ENCODE results near the gene FAM171A2. TPM values are rescaled to one million over a fixed set of nuclear protein-coding genes. Genes with fewer than 3 reads are reported as not detected.
"Not testable (repeated sequence)": the region's sequence is repeated elsewhere in the genome, so short reads cannot be mapped to it uniquely, and the experiment has no call there.

The FAM171A2 gene
- total and polyA plus RNA-seq, 4 donors = 0.08 to 1.1 (median 0.18) TPM; not detected in 1

DNA sequence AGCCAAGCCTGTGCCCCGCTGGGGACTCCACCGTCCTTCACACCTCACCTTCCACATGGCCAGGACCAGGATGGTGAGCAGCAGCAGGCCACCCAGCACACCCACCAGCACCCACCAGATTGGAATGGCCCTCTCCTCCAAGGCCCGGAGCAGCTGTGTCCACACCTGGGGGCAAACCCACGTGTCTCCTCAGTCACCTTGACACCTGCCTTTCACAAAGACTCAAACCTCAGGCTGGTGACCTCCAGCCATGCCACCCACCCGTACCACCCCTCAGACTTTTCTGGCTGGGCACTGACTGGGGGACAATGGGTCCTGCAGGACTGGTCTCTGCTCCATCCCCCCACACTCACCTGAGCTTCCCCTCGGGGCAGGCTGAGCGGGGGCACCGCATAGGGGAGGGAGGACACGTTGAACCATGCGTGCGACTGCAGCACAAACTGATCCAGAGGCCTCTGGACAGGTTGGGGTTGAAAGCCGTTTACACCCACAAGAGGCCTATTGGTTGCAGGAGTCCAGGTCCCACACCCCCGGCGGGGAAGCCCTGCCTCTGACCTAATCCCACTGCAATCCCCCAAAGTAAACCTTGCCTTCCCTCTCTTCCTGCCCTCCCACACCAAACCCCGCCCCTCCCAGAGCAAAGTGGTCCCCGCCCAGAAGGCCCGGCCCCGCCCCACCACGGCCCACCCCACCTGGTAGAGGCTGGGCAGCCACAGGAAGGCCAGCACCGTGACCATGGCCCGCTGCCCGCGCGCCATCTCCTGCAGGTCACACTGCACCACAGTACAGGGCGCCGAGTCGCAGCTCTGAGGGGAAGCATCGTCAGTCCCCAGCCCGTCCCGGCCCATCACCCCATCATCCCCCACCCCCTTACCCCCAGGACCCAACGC, 10.9 kb upstream of the FAM171A2 start:
- H3K27ac ChIP-seq (ENCODE audit: low read depth in 1 of 2, low read length in 2 of 2) = no peak overlapping the region
- no peak overlapping the region for H3K4me3 ChIP-seq (ENCODE audit: low read depth in 1 of 3, low read length in 3 of 3)
- H3K27me3 ChIP-seq (ENCODE audit: control insufficient read depth in 4 of 4, insufficient read depth in 4 of 4, low read length in 3 of 4) = no peaks in the 10 kb centered on the region
- no peak for DNase-seq (ENCODE audit: low spot score)
- WGBS = 29% methylated on average over 31 of the region's 31 CpGs
- no peak overlapping the region for H3K9ac ChIP-seq (ENCODE audit: low read depth in 1 of 2, low read length in 2 of 2)
- TF ChIP-seq EGR1 (IDR thresholded peaks at IDR 0.05; ENCODE audit: low read depth in 2 of 2) = no peak
- TF ChIP-seq GABPA (IDR thresholded peaks at IDR 0.05 in 1 of 2, conservative IDR thresholded peaks at IDR 0.05 in 1 of 2) = no peak
- no peak for TF ChIP-seq RAD21 (IDR thresholded peaks at IDR 0.05)
- TF ChIP-seq, protein P1, sequence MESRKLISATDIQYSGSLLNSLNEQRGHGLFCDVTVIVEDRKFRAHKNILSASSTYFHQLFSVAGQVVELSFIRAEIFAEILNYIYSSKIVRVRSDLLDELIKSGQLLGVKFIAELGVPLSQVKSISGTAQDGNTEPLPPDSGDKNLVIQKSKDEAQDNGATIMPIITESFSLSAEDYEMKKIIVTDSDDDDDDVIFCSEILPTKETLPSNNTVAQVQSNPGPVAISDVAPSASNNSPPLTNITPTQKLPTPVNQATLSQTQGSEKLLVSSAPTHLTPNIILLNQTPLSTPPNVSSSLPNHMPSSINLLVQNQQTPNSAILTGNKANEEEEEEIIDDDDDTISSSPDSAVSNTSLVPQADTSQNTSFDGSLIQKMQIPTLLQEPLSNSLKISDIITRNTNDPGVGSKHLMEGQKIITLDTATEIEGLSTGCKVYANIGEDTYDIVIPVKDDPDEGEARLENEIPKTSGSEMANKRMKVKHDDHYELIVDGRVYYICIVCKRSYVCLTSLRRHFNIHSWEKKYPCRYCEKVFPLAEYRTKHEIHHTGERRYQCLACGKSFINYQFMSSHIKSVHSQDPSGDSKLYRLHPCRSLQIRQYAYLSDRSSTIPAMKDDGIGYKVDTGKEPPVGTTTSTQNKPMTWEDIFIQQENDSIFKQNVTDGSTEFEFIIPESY (IDR thresholded peaks at IDR 0.05) = no peak
- TF ChIP-seq TAF1 (conservative IDR thresholded peaks at IDR 0.05) = no peak
- TF ChIP-seq, protein P2, sequence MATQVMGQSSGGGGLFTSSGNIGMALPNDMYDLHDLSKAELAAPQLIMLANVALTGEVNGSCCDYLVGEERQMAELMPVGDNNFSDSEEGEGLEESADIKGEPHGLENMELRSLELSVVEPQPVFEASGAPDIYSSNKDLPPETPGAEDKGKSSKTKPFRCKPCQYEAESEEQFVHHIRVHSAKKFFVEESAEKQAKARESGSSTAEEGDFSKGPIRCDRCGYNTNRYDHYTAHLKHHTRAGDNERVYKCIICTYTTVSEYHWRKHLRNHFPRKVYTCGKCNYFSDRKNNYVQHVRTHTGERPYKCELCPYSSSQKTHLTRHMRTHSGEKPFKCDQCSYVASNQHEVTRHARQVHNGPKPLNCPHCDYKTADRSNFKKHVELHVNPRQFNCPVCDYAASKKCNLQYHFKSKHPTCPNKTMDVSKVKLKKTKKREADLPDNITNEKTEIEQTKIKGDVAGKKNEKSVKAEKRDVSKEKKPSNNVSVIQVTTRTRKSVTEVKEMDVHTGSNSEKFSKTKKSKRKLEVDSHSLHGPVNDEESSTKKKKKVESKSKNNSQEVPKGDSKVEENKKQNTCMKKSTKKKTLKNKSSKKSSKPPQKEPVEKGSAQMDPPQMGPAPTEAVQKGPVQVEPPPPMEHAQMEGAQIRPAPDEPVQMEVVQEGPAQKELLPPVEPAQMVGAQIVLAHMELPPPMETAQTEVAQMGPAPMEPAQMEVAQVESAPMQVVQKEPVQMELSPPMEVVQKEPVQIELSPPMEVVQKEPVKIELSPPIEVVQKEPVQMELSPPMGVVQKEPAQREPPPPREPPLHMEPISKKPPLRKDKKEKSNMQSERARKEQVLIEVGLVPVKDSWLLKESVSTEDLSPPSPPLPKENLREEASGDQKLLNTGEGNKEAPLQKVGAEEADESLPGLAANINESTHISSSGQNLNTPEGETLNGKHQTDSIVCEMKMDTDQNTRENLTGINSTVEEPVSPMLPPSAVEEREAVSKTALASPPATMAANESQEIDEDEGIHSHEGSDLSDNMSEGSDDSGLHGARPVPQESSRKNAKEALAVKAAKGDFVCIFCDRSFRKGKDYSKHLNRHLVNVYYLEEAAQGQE (IDR thresholded peaks at IDR 0.05) = no peak
- TF ChIP-seq FOXA2 (IDR thresholded peaks at IDR 0.05) = no peak
- H3K9me3 ChIP-seq (ENCODE audit: control insufficient read depth in 4 of 4, low read length in 3 of 4) = no peaks in the 10 kb centered on the region
- no peaks in the 10 kb centered on the region for H3K36me3 ChIP-seq (ENCODE audit: control insufficient read depth in 4 of 4, insufficient read depth in 3 of 4, low read depth in 1 of 4, low read length in 3 of 4)
- H3K4me1 ChIP-seq (ENCODE audit: control insufficient read depth in 4 of 4, insufficient read depth in 4 of 4, low read length in 3 of 4) = no peaks in the 10 kb centered on the region

DNA sequence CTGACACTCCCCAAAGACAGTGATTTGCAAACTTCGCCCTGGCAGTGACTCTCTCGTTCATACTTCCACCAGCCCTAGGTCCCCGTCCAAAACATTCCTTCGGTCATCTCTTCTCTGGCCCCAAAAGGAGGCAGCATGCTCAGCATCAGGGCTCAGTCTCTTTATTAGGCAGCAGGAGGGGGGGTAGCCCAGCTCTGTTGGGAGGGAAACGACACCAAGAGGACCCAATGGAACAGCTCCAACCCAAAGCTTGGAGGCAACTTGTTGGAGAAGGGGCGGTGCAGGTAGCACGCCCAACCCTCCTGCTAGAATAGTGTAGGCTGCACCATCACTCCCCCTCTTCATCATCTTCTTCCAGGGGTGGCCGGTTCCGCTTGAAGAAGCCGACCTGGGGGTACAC, 8.4 kb upstream of the FAM171A2 start:
- Histone ChIP-seq H3K36me3 (ENCODE audit: control insufficient read depth in 4 of 4, insufficient read depth in 3 of 4, low read depth in 1 of 4, low read length in 3 of 4) (no peaks in the 10 kb centered on the region), H3K9ac (ENCODE audit: low read depth in 1 of 2, low read length in 2 of 2) (no peak overlapping the region), H3K4me3 (ENCODE audit: low read depth in 1 of 3, low read length in 3 of 3) (no peak overlapping the region), H3K27me3 (ENCODE audit: control insufficient read depth in 4 of 4, insufficient read depth in 4 of 4, low read length in 3 of 4) (no peaks in the 10 kb centered on the region), H3K9me3 (ENCODE audit: control insufficient read depth in 4 of 4, low read length in 3 of 4) (no peaks in the 10 kb centered on the region), H3K4me1 (ENCODE audit: control insufficient read depth in 4 of 4, insufficient read depth in 4 of 4, low read length in 3 of 4) (no peaks in the 10 kb centered on the region), H3K27ac (ENCODE audit: low read depth in 1 of 2, low read length in 2 of 2) (no peak overlapping the region)
- 77% methylated on average over 10 of the region's 10 CpGs for WGBS
- no peak for TF ChIP-seq EGR1 (IDR thresholded peaks at IDR 0.05; ENCODE audit: low read depth in 2 of 2)
- no peak for DNase-seq (ENCODE audit: low spot score)

DNA sequence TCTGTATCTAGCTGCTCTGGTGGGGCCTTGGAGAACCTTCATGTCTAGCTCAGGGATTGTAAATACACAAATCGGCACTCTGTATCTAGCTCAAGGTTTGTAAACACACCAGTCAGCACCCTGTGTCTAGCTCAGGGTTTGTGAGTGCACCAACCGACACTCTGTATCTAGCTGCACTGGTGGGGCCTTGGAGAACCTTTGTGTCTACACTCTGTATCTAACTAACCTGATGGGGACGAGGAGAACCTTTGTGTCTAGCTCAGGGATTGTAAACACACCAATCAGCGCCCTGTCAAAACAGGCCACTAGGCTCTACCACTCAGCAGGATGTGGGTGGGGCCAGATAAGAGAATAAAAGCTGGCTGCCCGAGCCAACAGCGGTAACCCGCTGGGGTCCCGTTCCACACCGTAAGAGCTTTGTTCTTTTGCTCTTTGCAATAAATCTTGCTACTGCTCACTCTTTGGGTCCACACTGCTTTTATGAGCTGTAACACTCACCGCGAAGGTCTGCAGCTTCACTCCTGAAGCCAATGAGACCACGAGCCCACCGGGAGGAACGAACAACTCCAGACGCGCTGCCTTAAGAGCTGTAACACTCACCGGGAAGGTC, 5.9 kb upstream of the FAM171A2 start:
- not testable (repeated sequence) for H3K27ac ChIP-seq (ENCODE audit: low read depth in 1 of 2, low read length in 2 of 2); H3K9ac ChIP-seq (ENCODE audit: low read depth in 1 of 2, low read length in 2 of 2); DNase-seq (ENCODE audit: low spot score); H3K36me3 ChIP-seq (ENCODE audit: control insufficient read depth in 4 of 4, insufficient read depth in 3 of 4, low read depth in 1 of 4, low read length in 3 of 4); H3K9me3 ChIP-seq (ENCODE audit: control insufficient read depth in 4 of 4, low read length in 3 of 4); H3K4me1 ChIP-seq (ENCODE audit: control insufficient read depth in 4 of 4, insufficient read depth in 4 of 4, low read length in 3 of 4); H3K27me3 ChIP-seq (ENCODE audit: control insufficient read depth in 4 of 4, insufficient read depth in 4 of 4, low read length in 3 of 4); H3K4me3 ChIP-seq (ENCODE audit: low read depth in 1 of 3, low read length in 3 of 3)
- WGBS = 73% methylated on average over 17 of the region's 17 CpGs

DNA sequence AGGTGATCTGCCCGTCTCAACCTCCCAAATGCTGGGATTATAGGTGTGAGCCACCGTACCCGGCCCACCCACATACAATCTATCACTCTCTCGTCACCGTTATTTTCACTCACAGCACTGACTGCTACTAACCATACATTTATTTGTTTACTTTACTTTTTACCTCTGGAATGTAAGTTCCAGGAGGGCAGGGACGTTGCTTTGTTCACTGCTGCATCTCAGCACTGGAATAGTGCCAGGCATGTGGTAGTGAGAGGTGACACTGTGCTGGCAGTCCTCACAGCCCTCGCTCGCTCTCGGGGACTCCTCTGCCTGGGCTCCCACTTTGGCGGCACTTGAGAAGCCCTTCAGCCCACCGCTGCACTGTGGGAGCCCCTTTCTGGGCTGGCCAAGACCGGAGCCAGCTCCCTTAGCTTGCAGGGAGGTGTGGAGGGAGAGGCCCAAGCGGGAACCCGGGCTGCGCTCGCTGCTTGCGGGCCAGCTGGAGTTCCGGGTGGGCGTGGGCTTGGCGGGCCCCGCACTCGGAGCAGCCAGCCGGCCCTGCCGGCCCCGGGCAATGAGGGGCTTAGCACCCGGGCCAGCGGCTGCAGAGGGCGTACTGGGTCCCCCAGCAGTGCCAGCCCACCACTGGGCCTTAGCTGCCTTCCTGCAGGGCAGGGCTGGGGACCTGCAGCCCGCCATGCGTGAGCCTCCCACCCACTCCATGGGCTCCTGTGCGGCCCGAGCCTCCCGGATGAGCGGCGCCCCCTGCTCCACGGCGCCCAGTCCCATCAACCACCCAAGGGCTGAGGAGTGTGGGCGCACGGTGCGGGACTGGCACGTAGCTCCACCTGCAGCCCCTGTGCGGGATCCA, 5.0 kb upstream of the FAM171A2 start:
- H3K9me3 ChIP-seq (ENCODE audit: control insufficient read depth in 4 of 4, low read length in 3 of 4); H3K4me3 ChIP-seq (ENCODE audit: low read depth in 1 of 3, low read length in 3 of 3); H3K9ac ChIP-seq (ENCODE audit: low read depth in 1 of 2, low read length in 2 of 2); DNase-seq (ENCODE audit: low spot score); H3K27ac ChIP-seq (ENCODE audit: low read depth in 1 of 2, low read length in 2 of 2); H3K4me1 ChIP-seq (ENCODE audit: control insufficient read depth in 4 of 4, insufficient read depth in 4 of 4, low read length in 3 of 4); H3K27me3 ChIP-seq (ENCODE audit: control insufficient read depth in 4 of 4, insufficient read depth in 4 of 4, low read length in 3 of 4); H3K36me3 ChIP-seq (ENCODE audit: control insufficient read depth in 4 of 4, insufficient read depth in 3 of 4, low read depth in 1 of 4, low read length in 3 of 4): not testable (repeated sequence)
- WGBS = 94% methylated on average over 42 of the region's 42 CpGs
